HCT116 (cell line): ENCODE data around the gene ELAVL3. TPM values are rescaled to one million over a fixed set of nuclear protein-coding genes. Genes with fewer than 3 reads are reported as not detected.

Experiments used
- ATAC-seq: fragments of 200-7000 bp; cut with Tn5 transposase; 2 replicates; pipeline ENCODE4 v1.9.1; 2020; ENCODE audit warnings: mild to moderate bottlenecking, moderate library complexity
- BruUV-seq: library from RNA; stranded (reverse); fragments of 400-500 nt; replicated peaks from 2 replicates; lab custom pipeline; 2021; lab: Mats Ljungman, UMichigan
- CTCF ChIA-PET: fragments of 300-600 bp; sonication (Branson Sonifier 250); formaldehyde crosslinking; loops from one replicate; lab custom pipeline; 2021; ENCODE audit warnings: antibody characterized with exemption; lab: Charles Lee
- POLR2A ChIA-PET: fragments of 300-600, 350-600 bp; sonication (Branson Sonifier 250); formaldehyde crosslinking; loops from one replicate; lab custom pipeline; 2021; ENCODE audit warnings: antibody characterized with exemption; lab: Charles Lee
- RAD21 ChIA-PET, 2 experiments: fragments of 300-600 bp; sonication (Branson Sonifier 250); formaldehyde crosslinking; loops; one replicate each; lab custom pipeline; 2023; ENCODE audit warnings: low total read pairs in 2 of 2; ENCODE audit not compliant: uncharacterized antibody in 2 of 2, unreplicated experiment in 2 of 2, low non-redundant PET in 1 of 2; lab: Charles Lee
- DNase-seq: peaks from one replicate; pipeline ENCODE4 v3.0.0-alpha.2; 2010; ENCODE audit warnings: low read depth, low spot score
- H2AFZ ChIP-seq: fragments of 200-600 bp; shearing (Covaris generic), sonication (generic); 2 replicates; pipeline ENCODE4 v1.6.1; 2017; ENCODE audit warnings: low read depth, mixed run types, mixed read lengths, antibody characterized with exemption, low read length; ENCODE audit not compliant: poor library complexity, severe bottlenecking
- H3K27ac ChIP-seq: 2 replicates; pipeline ENCODE4 v1.5.1; 2012; ENCODE audit warnings: low read depth, low read length
- H3K27me3 ChIP-seq: fragments of 200-600 bp; sonication (generic); 2 replicates; pipeline ENCODE4 v1.6.1; 2016; ENCODE audit warnings: mixed run types, low read length, mixed read lengths; ENCODE audit not compliant: insufficient read depth
- H3K36me3 ChIP-seq, 2 experiments: fragments of 200-500 bp in 1 of 2; fragments of 200-600 bp in 1 of 2; sonication (Bioruptor generic) in 1 of 2; sonication (generic) in 1 of 2; 2 replicates each; pipeline versions ENCODE4 v1.5.1 to v1.6.1; 2014 to 2016; ENCODE audit warnings: low read length in 2 of 2, inconsistent platforms in 1 of 2, mixed read lengths in 1 of 2, mixed run types in 1 of 2; ENCODE audit not compliant: insufficient read depth in 2 of 2, control insufficient read depth in 1 of 2
- H3K4me1 ChIP-seq, 2 experiments: fragments of 200-600 bp in 1 of 2; sonication (generic) in 1 of 2; 2 replicates each; pipeline versions ENCODE4 v1.5.1 to v1.6.1; 2012 to 2017; ENCODE audit warnings: low read length in 2 of 2, inconsistent platforms in 1 of 2, mild to moderate bottlenecking in 1 of 2, mixed read lengths in 1 of 2, mixed run types in 1 of 2, moderate library complexity in 1 of 2; ENCODE audit not compliant: insufficient read depth in 2 of 2, control insufficient read depth in 1 of 2
- H3K4me2 ChIP-seq: fragments of 200-600 bp; sonication (generic); 2 replicates; pipeline ENCODE4 v1.6.1; 2017; ENCODE audit warnings: mixed run types, low read length, mixed read lengths
- H3K4me3 ChIP-seq, 2 experiments: fragments of 200-600 bp in 1 of 2; sonication (generic) in 1 of 2; replicated peaks in 1 of 2; 2 replicates each; pipeline ENCODE4 v1.5.1; 2011 to 2016; ENCODE audit warnings: low read length in 2 of 2, control low read depth in 1 of 2, low read depth in 1 of 2, mild to moderate bottlenecking in 1 of 2, mixed read lengths in 1 of 2, mixed run types in 1 of 2
- H3K79me2 ChIP-seq: fragments of 200-600 bp; sonication (generic); 2 replicates; pipeline ENCODE4 v1.6.1; 2017; ENCODE audit warnings: mild to moderate bottlenecking, mixed run types, low read length, moderate library complexity, mixed read lengths; ENCODE audit not compliant: insufficient read depth
- H3K9ac ChIP-seq: fragments of 200-600 bp; sonication (generic); 2 replicates; pipeline ENCODE4 v1.6.1; 2016; ENCODE audit warnings: low read length, mixed read lengths
- H3K9me2 ChIP-seq: fragments of 200-600 bp; sonication (generic), shearing (Covaris generic); 2 replicates; pipeline ENCODE4 v1.6.1; 2017; ENCODE audit warnings: mixed run types, mild to moderate bottlenecking, moderate library complexity; ENCODE audit not compliant: insufficient read depth
- H3K9me3 ChIP-seq, 2 experiments: fragments of 200-500 bp in 1 of 2; fragments of 200-600 bp in 1 of 2; sonication (Bioruptor generic) in 1 of 2; sonication (generic) in 1 of 2; 2 replicates each; pipeline ENCODE4 v1.6.1; 2014 to 2017; ENCODE audit warnings: low read length in 2 of 2, mixed read lengths in 2 of 2, inconsistent platforms in 1 of 2, low read depth in 1 of 2, mild to moderate bottlenecking in 1 of 2, mixed run types in 1 of 2, moderate library complexity in 1 of 2; ENCODE audit not compliant: control insufficient read depth in 1 of 2, insufficient read depth in 1 of 2
- H4K20me1 ChIP-seq: fragments of 200-600 bp; sonication (generic), shearing (Covaris generic); 2 replicates; pipeline ENCODE4 v1.6.1; 2017; ENCODE audit warnings: mixed run types, mild to moderate bottlenecking, moderate library complexity; ENCODE audit not compliant: insufficient read depth
- ATF3 ChIP-seq: IDR thresholded peaks from 2 replicates; pipeline ENCODE4 v1.6.1; 2012
- CBX3 ChIP-seq: IDR thresholded peaks from 2 replicates; pipeline ENCODE4 v1.6.1; 2012; ENCODE audit warnings: low read depth
- CEBPB ChIP-seq: IDR thresholded peaks from 2 replicates; pipeline ENCODE4 v1.6.1; 2012; ENCODE audit warnings: low read depth
- EGR1 ChIP-seq: IDR thresholded peaks from 2 replicates; pipeline ENCODE4 v1.6.1; 2012; ENCODE audit warnings: low read depth
- ELF1 ChIP-seq: IDR thresholded peaks from 2 replicates; pipeline ENCODE4 v1.6.1; 2012; ENCODE audit warnings: low read depth, borderline replicate concordance
- EZH2 ChIP-seq: fragments of 200-600 bp; sonication (generic); IDR thresholded peaks from 2 replicates; pipeline ENCODE4 v1.6.1; 2017; ENCODE audit warnings: antibody characterized with exemption, mixed run types
- EZH2phosphoT487 ChIP-seq: fragments of 200-600 bp; IDR thresholded peaks from 2 replicates; pipeline ENCODE4 v1.6.1; 2018; ENCODE audit warnings: antibody characterized with exemption, borderline replicate concordance
- FOSL1 ChIP-seq: IDR thresholded peaks from 2 replicates; pipeline ENCODE4 v1.6.1; 2012; ENCODE audit warnings: low read depth
- JUND ChIP-seq: IDR thresholded peaks from 2 replicates; pipeline ENCODE4 v1.6.1; 2012
- MAX ChIP-seq: IDR thresholded peaks from 2 replicates; pipeline ENCODE4 v1.6.1; 2012
- POLR2A ChIP-seq: IDR thresholded peaks from 2 replicates; pipeline ENCODE4 v1.7.0; 2011; ENCODE audit warnings: borderline replicate concordance; ENCODE audit not compliant: insufficient read depth, insufficient read length; ENCODE audit errors: extremely low read depth
- RAD21 ChIP-seq: IDR thresholded peaks from 2 replicates; pipeline ENCODE4 v1.6.1; 2012; ENCODE audit warnings: low read depth, mild to moderate bottlenecking
- REST ChIP-seq: IDR thresholded peaks from 2 replicates; pipeline ENCODE4 v1.6.1; 2012; ENCODE audit warnings: low read depth
- SP1 ChIP-seq: IDR thresholded peaks from 2 replicates; pipeline ENCODE4 v1.6.1; 2012; ENCODE audit warnings: low read depth
- SRF ChIP-seq: IDR thresholded peaks from 2 replicates; pipeline ENCODE4 v1.6.1; 2012; ENCODE audit warnings: low read depth
- TCF7L2 ChIP-seq: IDR thresholded peaks from 2 replicates; pipeline ENCODE4 v1.7.0; 2011; ENCODE audit warnings: borderline replicate concordance, inconsistent platforms; ENCODE audit not compliant: insufficient read depth, insufficient read length; ENCODE audit errors: extremely low read depth
- YY1 ChIP-seq: IDR thresholded peaks from 2 replicates; pipeline ENCODE4 v1.6.1; 2011; ENCODE audit warnings: low read length, low read depth, moderate library complexity, mild to moderate bottlenecking; ENCODE audit not compliant: insufficient replicate concordance; ENCODE audit errors: extremely low read depth
- ZBTB33 ChIP-seq: IDR thresholded peaks from 2 replicates; pipeline ENCODE4 v1.6.1; 2011; ENCODE audit warnings: mild to moderate bottlenecking, low read length, moderate library complexity; ENCODE audit not compliant: insufficient replicate concordance; ENCODE audit errors: extremely low read depth
- ZFX ChIP-seq: fragments of 450-650 bp; IDR thresholded peaks from 2 replicates; pipeline ENCODE4 v1.6.1; 2017
- ZNF274 ChIP-seq: fragments of 200-500 bp; sonication (Bioruptor generic); IDR thresholded peaks from 2 replicates; pipeline ENCODE4 v1.6.1; 2014; ENCODE audit warnings: mild to moderate bottlenecking, low read depth, low read length, inconsistent platforms
- intact Hi-C: fragments of 100-400 bp; cut with micrococcal nuclease; formaldehyde crosslinking; loops from 2 replicates; pipeline ENCODE4 v1.10.0; 2022
- total RNA-seq: library from RNA; stranded (reverse); gene quantifications from one replicate; pipeline ENCODE4 v1.2.1, GENCODE V29; 2021; ENCODE audit not compliant: unreplicated experiment

Gene ELAVL3
- total RNA-seq, 1 experiment from 2014 or later: 0.05 TPM

- H3K36me3 ChIP-seq: peaks cover 16 to 35% of the 10 kb centered on the region in 2 experiments; a peak in 3 of 4 replicates
- intact Hi-C loops: no loop called here
- no peak overlapping the region; the same call in 1 of the 2 replicates for H3K27ac ChIP-seq
- H3K4me3 ChIP-seq: no peak overlapping the region
- DNase-seq: no peak
- H3K9me3 ChIP-seq: no peaks in the 10 kb centered on the region
- no peak overlapping the region for H3K4me2 ChIP-seq
- ChIA-PET RAD21 (no interaction called here), CTCF (interaction anchor here (1.3 kb wide), 1 partner anchor 66 kb away, joined by 3 read pairs; no protein-coding TSS in a partner anchor), POLR2A (interaction anchor here (1.4 kb wide), 1 partner anchor 74 kb away, joined by 3 read pairs; the partner anchor contains the start of gene SWSAP1)
- H3K27me3 ChIP-seq: no peaks in the 10 kb centered on the region
- H3K9ac ChIP-seq: no peak overlapping the region
- peaks cover 7% of the 10 kb centered on the region; the same call in 1 of the 2 replicates for H3K79me2 ChIP-seq
- BruUV-seq: TSS peak; percentile 54
- no peaks in the 10 kb centered on the region for H3K4me1 ChIP-seq
- TF ChIP-seq ZNF274 (no peak), MAX (no peak), SRF (no peak), EZH2phosphoT487 (no peak), EZH2 (no peak), ELF1 (no peak), CBX3 (no peak), REST (no peak), ATF3 (no peak), JUND (no peak), POLR2A (no peak), FOSL1 (no peak), SP1 (no peak), EGR1 (no peak), TCF7L2 (no peak), ZBTB33 (no peak), CEBPB (no peak), ZFX (no peak), YY1 (no peak), RAD21 (no peak)
- H3K9me2 ChIP-seq: no peaks in the 10 kb centered on the region
- H4K20me1 ChIP-seq: no peaks in the 10 kb centered on the region
- H2AFZ ChIP-seq: no peak overlapping the region
- ATAC-seq: no peak
These were observed 31.8 kb downstream of the ELAVL3 start for GRCh38 chr19:11448923-11449554.
